GM19193 (cell line): ENCODE data around the gene CPA5.

Experiments used
- POLR2A ChIP-seq: IDR thresholded peaks from 4 replicates; pipeline ENCODE4 v1.6.1; 2011; ENCODE audit not compliant: insufficient read depth, insufficient read length; ENCODE audit errors: extremely low read depth

Gene CPA5

DNA sequence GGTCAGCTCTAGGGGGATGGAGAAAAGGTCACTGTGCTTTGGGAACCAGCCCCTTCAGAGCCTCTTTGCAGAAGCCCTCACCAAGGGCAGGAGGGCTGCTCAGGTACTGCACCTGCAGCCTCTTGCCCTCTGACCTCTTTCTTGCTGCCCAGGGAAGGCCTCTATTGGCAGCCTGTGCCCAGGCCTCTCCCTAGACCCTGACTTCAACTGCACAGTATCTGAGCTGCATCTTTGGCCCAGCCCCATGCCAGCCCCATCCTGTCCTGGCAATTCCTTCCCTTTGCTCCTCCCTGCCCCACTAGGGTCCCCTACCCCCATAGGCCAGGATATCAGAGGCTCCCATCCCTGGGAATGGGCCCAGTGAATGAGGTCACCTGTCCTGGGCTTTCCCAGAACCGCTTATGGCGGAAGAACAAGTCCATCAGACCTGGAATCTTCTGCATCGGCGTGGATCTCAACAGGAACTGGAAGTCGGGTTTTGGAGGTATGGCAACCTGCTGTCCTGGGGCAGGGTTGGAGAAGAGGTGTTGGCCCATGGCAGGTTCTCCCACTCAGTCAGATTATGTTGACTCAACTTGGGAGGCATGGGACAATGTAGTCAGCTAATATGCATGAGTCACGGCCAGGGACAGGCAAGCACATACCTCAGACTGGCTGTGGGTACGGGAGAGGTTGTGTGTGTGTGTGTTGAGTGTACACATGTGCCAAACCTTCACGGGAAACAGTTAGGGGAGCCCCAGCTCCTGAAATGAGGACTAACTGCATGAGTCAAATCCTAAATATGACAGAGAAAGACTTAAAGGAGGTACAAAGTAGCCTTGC lies 18.6 kb downstream of the CPA5 start:
- TF ChIP-seq POLR2A, result no peak

DNA sequence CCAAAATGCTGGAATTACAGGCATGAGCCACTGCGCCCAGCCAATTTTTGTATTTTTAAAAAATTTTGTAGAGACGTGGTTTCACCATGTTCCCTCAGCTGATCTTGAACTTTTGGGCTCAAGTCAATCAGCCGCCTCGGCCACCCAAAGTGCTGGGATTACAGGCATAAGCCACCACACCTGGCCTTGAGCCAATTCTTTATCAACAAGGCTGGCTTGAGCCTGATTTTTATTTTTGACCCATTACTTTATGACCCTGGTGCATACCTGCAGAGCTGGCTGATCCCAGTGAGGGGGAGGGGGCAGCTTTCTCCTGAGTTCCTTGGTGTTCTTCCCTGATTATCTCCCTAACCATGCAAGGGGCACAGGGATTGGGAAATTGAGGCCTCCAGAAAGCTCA lies 19.8 kb downstream of the CPA5 start:
- no peak for TF ChIP-seq POLR2A

DNA sequence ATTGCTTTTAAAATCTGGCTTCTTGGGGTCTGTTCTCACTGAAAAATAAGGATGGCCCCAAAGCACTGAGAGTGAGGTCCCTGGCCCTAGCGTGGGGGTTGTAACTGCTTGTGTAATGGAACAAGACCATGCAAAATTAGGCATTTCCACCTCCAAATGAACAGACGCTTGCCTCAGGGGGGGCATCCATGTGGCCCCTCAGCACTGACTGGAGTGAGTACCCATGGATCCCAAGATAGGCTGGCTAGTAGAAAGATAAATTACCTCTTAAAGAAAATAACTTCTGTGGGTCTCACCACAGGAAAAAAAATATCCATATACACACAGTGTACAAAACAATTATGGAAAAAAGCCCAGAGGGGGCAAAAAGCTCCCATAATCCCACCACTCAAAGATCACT lies 20.5 kb downstream of the CPA5 start:
- no peak for TF ChIP-seq POLR2A

DNA sequence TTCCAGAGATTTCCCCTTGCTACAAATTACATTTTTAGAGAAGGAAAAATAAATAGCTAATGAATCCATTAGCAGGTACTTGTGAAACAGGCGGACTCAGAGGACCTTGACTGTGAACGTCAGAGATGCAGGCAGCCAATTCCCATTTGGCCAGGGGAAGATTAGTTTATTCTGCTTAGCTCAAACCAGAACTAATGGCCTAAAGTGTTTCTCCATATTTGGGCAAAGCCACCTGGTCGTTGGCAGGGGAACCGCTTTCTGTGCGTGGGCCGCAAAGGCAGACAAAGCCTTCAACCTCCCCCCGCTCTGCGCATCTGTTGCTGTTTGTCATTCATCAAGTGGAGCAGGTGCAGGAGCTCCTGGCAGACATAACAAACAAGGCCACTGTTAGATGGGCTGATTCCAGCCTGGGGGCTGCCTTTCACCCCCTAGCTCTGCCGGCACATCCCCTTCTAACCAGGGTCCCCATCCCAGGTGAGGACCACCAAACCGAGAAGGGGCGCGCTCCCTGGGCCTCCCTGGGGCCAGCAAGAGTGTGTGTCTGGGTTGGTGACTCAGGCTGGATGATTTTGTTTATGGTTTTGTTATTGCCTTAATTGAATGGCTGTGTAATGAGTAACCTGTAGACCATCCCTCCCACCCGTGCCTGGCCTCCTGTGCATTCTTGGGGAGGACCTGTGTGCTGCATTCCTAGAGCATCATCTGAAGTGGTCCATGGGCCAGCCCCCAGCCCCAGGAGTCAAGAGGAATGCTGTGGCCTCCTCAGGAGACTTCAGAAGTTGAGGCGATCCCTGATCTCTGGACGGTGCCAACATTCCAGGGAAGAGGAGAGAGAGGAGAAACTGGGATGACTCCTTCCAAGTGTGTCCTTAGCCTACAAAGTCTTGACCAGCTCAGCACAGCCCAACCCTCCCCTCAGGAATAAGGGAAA lies 21.2 kb downstream of the CPA5 start:
- no peak for TF ChIP-seq POLR2A

DNA sequence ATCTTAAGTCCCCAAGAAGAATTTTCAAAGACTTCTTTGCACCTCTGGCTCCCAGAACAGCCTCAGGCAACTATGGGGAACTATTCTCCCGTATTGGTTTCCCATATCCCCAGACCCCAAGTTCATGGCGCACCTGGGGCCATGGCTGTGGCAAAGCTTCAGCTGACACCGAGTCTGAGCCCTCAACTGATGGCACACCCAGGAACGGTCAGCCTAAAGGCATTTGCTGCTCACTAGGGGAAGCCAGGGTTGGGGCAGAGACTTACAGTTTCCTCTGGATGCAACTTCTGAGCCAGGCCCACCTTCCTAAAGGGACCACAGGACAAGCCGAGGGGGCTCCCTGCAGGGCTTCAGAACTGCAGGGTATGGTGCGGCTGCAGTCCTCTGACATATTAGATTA lies 21.9 kb downstream of the CPA5 start:
- TF ChIP-seq POLR2A, result no peak

DNA sequence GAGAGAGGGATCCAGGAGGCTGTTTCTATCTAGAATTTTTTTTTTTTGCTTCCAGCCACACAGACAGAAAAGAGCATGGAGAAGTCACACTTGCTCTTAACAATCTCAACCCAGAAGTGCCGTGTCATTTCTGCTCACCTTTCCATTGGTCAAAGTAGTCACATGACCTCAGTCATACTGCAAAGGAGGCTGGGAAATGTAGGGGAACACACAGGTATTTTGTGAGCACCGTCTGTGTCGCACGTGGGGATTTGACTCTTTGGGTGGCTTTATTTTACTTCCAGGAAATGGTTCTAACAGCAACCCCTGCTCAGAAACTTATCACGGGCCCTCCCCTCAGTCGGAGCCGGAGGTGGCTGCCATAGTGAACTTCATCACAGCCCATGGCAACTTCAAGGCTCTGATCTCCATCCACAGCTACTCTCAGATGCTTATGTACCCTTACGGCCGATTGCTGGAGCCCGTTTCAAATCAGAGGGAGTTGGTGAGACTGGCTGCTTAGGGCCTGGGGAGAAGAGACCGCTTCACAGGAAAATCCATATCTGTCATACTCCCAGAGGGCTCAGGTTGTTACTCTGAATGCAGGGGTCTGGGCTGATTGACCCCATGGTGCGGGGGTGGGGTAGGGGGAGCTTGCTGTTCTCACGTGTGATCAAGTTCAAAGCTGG lies 22.6 kb downstream of the CPA5 start:
- no peak for TF ChIP-seq POLR2A

DNA sequence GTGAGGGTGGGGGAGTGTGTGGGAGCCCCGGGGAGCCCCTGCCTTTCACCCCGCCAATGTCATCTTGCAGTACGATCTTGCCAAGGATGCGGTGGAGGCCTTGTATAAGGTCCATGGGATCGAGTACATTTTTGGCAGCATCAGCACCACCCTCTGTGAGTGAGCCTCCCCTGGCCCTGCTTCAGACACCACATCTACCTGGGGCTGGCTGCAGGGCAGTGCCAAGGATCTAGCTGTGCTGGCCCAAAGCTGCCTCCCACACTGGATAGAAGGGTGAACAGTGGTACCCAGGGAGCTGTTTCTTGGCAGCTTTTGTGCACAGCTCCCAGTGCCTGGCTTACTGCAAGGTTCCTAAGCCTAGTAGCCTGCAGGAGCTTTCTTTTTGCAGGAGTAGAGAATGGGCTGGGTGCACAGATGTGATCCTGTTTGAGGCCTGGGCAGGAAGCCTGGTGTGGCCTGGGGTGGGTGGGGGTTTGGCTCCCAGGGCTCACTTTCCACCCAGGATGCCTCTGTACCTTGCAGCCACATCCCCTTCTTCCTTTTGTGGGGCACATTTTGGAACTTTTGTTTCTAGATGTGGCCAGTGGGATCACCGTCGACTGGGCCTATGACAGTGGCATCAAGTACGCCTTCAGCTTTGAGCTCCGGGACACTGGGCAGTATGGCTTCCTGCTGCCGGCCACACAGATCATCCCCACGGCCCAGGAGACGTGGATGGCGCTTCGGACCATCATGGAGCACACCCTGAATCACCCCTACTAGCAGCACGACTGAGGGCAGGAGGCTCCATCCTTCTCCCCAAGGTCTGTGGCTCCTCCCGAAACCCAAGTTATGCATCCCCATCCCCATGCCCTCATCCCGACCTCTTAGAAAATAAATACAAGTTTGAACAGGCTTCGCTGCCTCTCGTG lies 23.5 kb downstream of the CPA5 start:
- no peak for TF ChIP-seq POLR2A

DNA sequence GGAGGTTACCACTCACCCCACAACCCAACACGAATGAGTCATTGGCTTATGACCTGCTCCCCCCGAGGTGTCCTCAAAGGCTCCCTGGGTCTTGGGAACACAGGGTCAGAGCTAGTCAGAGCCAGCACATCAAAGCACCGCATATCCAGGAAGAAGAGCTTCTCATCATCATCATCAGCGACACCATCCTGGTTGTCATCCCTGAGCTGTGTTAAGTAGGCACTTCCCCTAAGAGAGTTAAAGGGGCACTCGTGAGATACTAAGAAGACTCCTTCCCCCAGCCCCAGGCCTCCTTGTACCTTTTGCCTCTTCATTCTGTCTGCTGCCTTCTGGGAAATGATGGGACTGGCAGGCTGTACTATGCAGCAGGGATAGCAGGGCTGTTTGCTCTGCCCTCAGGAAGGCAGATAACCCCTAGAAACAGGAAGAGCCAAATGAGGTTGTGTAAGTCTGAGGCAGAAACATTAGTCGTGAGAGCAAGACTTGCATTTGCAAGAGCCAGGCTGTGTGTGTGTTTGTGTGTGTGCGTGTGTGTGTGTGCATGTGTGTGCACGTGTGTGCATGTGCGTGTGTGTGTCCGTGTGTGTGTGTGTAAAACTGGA lies 24.6 kb downstream of the CPA5 start:
- TF ChIP-seq POLR2A, result no peak

DNA sequence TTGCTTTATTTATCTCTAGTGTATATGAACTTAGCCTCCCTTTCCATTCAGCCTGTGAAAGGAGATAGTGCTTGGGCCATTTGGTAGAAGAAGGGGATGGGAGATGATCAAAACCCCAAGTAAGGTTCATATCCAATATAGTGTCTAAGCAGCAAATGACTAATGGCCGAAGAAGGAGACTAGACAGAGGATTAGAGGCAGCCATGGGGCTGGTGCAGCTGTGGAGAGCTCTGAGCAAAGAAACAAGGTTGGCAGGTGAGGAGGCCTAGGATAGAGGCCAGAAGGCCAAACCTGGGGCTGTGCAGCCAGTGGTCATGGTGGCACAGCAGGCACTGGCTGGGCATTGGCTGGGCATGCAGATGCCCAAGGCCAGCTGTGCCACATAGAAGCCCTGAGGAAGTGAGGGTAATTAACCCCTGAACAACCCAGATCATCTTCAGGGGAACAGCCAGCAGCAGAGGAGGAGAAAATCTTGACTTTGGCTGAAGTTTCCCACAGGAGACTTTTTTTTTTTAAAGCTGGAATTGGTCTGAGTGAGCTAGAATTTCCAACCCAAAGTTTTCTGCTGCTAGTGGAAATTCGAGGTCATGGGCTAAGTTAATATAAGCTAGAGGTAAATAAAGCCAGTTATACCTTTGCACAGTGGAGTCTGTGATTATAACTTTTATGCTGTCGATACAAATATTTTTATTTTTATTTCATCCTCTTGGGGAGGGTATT lies 25.4 kb downstream of the CPA5 start:
- no peak for TF ChIP-seq POLR2A

DNA sequence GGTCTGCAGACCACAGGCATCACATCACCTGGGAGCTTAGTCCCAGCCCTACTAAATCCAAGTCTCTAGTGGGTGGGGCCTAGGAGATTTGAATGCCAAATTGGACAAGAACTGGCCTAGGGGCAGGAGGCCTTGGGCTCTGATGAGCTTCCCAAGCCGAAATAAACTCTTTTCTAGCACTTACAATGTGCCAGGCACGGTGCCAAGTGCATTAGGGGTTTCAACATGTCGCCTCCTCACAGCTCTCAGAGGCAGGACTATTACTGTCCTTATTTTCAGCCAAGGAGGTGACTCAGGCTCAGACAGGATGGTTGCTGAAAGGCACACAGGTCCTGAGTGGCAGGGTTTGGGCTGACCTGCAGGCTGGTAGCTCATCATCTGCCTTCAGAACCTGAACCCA lies 26.4 kb downstream of the CPA5 start:
- TF ChIP-seq POLR2A, result no peak

DNA sequence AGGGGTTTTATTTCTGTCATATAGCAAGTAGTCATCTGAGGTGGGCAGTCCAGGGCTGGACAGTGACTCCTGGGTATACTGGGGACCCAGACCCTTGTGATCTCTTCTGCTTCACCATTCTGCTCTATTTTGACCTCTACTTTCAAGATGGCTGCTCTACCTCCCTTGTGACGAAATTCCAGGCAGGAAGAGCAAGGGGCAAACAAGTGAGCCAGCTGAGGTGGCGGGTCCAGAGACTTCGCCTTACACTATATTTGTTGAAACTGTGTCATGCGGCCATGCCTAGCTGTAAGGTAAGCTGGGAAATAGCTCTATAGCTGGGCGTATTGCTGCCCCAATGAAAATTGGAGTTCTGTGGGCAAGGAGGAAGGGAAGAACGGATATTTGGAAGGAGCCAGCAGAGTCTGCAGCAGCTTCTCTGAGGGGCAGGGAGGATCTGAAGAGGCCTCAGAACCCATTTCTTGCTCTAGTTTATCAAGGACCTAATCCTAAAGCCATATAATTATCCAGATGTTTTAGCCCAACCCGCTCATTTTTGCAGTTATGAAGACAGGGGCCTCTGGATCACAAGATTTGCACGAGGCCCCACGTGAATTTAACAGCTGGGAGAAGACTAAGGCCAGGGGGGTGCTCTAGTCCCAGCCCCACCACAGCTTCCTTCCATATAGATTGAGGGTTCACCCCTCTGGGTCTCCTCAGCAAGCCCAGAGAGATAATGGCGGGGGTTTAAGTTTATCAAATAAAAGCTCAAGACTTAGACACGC lies 28.0 kb downstream of the CPA5 start:
- TF ChIP-seq POLR2A, result no peak

DNA sequence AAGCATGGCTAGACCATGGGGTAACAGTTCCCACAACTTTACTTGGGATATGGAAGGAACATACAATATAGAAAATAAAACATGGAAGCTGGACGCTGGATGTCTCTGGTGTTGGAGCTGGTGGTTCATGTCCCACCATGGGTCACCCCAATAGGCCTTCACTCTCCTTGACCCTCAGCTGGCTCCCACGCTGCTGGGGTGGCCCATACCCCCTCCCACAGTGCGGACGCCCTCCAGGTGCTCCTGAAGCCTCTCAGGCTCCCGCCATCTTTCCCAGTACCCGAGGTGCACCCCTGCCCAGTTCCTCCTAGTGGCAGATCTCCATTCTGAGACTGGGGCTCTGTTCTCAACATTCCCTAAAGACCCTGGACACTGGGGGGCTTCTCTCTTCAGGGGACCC lies 29.9 kb downstream of the CPA5 start:
- no peak for TF ChIP-seq POLR2A

DNA sequence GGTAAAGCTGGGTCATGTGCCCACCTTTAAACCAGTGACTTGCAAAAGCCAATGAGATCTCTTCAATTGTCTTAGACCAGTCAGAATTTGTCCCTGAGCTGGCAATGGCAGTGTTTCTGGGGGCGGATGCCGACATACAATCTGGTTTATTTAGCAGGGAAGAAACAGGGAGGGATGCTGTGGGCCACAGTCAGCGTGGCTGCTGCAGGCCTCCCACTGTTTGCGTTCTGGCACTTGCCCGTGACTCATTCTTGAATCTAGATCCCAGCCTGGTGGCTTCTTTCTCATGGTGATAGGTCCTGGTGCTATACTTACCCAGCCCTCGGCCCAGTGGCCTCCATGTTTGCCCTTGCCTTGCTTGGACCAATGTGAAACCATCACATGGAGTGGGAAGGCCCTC lies 32.6 kb downstream of the CPA5 start:
- TF ChIP-seq POLR2A, result no peak
